Neural progenitor cell (in vitro differentiated cells): ENCODE results near the gene KIAA0825. TPM values are rescaled to one million over a fixed set of nuclear protein-coding genes. Genes with fewer than 3 reads are reported as not detected.

Source experiments
- DNase-seq: peaks from one replicate; pipeline ENCODE4 v3.0.0-alpha.2; 2016; ENCODE audit warnings: low spot score
- H2AFZ ChIP-seq: fragments of 200-600 bp; sonication (generic); replicated peaks from 2 replicates; pipeline ENCODE4 v1.6.1; 2016; ENCODE audit warnings: antibody characterized with exemption
- H3F3A ChIP-seq: fragments of 200-600 bp; sonication (generic); 2 replicates; pipeline ENCODE4 v1.6.1; 2016; ENCODE audit warnings: antibody characterized with exemption, low read depth
- H3K27ac ChIP-seq: fragments of 200-600 bp; sonication (generic); 2 replicates; pipeline ENCODE4 v1.5.1; 2016; ENCODE audit warnings: mild to moderate bottlenecking
- H3K27me3 ChIP-seq: fragments of 200-600 bp; sonication (generic); 2 replicates; pipeline ENCODE4 v1.6.1; 2016; ENCODE audit warnings: mild to moderate bottlenecking, moderate library complexity
- H3K36me3 ChIP-seq: fragments of 200-600 bp; sonication (generic); 2 replicates; pipeline ENCODE4 v1.5.1; 2016
- H3K4me1 ChIP-seq: fragments of 200-600 bp; sonication (generic); 2 replicates; pipeline ENCODE4 v1.6.1; 2016; ENCODE audit warnings: mixed run types
- H3K4me2 ChIP-seq: fragments of 200-600 bp; sonication (generic); 2 replicates; pipeline ENCODE4 v1.6.1; 2016
- H3K4me3 ChIP-seq: fragments of 200-600 bp; sonication (generic); 2 replicates; pipeline ENCODE4 v1.5.1; 2016
- H3K79me2 ChIP-seq: fragments of 200-600 bp; sonication (generic); 2 replicates; pipeline ENCODE4 v1.6.1; 2016; ENCODE audit warnings: low read depth
- H3K9ac ChIP-seq: fragments of 200-600 bp; sonication (generic); 2 replicates; pipeline ENCODE4 v1.6.1; 2016
- H3K9me3 ChIP-seq: fragments of 200-600 bp; sonication (generic); 2 replicates; pipeline ENCODE4 v1.5.1; 2016; ENCODE audit warnings: low read depth
- H4K20me1 ChIP-seq: fragments of 200-600 bp; sonication (generic); 2 replicates; pipeline ENCODE4 v1.6.1; 2016; ENCODE audit warnings: low read depth
- H3K27ac Mint-ChIP-seq: 3 replicates; pipeline ENCODE4 v1.8.0; 2021; ENCODE audit warnings: mixed read lengths
- H3K27me3 Mint-ChIP-seq: 2 replicates; pipeline ENCODE4 v1.8.0; 2022; ENCODE audit warnings: low read depth, mild to moderate bottlenecking, inconsistent platforms, moderate library complexity, mixed read lengths; ENCODE audit not compliant: insufficient read depth
- H3K36me3 Mint-ChIP-seq: 3 replicates; pipeline ENCODE4 v1.8.0; 2021; ENCODE audit warnings: mixed read lengths
- H3K4me1 Mint-ChIP-seq: 3 replicates; pipeline ENCODE4 v1.8.0; 2021; ENCODE audit warnings: mixed read lengths
- H3K4me3 Mint-ChIP-seq: 3 replicates; pipeline ENCODE4 v1.8.0; 2021; ENCODE audit warnings: mild to moderate bottlenecking, moderate library complexity, mixed read lengths
- H3K9me3 Mint-ChIP-seq: 3 replicates; pipeline ENCODE4 v1.8.0; 2020; ENCODE audit warnings: mixed read lengths
- CTCF ChIP-seq: fragments of 200-600 bp; sonication (generic); IDR thresholded peaks from 2 replicates; pipeline ENCODE4 v1.5.1; 2017; ENCODE audit warnings: antibody characterized with exemption, mild to moderate bottlenecking
- EZH2 ChIP-seq: fragments of 200-600 bp; sonication (generic); IDR thresholded peaks from 2 replicates; pipeline ENCODE4 v1.6.1; 2017; ENCODE audit warnings: antibody characterized with exemption, mild to moderate bottlenecking, moderate library complexity
- EZH2phosphoT487 ChIP-seq: fragments of 200-600 bp; sonication (generic); IDR thresholded peaks from 2 replicates; pipeline ENCODE4 v1.6.1; 2017; ENCODE audit warnings: antibody characterized with exemption
- total RNA-seq: library from RNA; depleted of rRNA; stranded (reverse); fragments of >200 nt; gene quantifications from 2 replicates; pipeline ENCODE4 v1.2.3, GENCODE V29; 2015; ENCODE audit warnings: low replicate concordance

KIAA0825 gene
- total RNA-seq, 1 donor from 2014 or later = 3.7 TPM

DNA sequence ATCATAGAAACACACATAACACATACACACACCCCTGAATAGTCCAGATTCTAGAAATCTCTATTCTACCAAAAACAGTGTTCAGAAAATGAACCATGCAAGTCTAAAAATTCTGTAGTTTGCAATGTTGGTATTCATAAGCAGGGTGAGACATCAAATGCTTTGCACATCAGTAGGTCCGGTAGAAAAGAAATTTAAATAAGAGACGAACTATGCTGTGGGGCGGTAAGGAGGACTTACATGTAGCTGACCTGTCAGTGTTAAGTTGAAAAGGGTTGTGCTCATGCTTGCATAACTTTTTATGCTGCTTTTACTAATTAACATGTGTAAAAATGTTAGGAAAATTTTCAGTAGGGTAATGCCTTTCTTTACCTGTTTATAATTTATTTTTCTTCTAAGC is 409.1 kb downstream of the KIAA0825 start:
- H3K4me2 ChIP-seq = no peak overlapping the region
- H4K20me1 ChIP-seq = no peaks in the 10 kb centered on the region
- TF ChIP-seq EZH2phosphoT487 (no peak), CTCF (no peak), EZH2 (no peak)
- peaks cover 2% of the 10 kb centered on the region for H3K27me3 Mint-ChIP-seq
- H3K4me1 Mint-ChIP-seq = peaks cover 20% of the 10 kb centered on the region
- no peak overlapping the region for H3K4me3 Mint-ChIP-seq
- no peaks in the 10 kb centered on the region for H3K9me3 Mint-ChIP-seq
- no peak overlapping the region for H2AFZ ChIP-seq
- no peaks in the 10 kb centered on the region for H3K27me3 ChIP-seq
- no peak overlapping the region for H3K9ac ChIP-seq
- no peaks in the 10 kb centered on the region for H3K79me2 ChIP-seq
- H3K36me3 Mint-ChIP-seq = no peaks in the 10 kb centered on the region
- no peaks in the 10 kb centered on the region for H3K9me3 ChIP-seq
- no peak overlapping the region for H3K27ac Mint-ChIP-seq
- no peak overlapping the region for H3K27ac ChIP-seq
- no peaks in the 10 kb centered on the region for H3K4me1 ChIP-seq
- H3K4me3 ChIP-seq = no peak overlapping the region
- no peak for DNase-seq
- no peaks in the 10 kb centered on the region for H3F3A ChIP-seq
- no peaks in the 10 kb centered on the region for H3K36me3 ChIP-seq

DNA sequence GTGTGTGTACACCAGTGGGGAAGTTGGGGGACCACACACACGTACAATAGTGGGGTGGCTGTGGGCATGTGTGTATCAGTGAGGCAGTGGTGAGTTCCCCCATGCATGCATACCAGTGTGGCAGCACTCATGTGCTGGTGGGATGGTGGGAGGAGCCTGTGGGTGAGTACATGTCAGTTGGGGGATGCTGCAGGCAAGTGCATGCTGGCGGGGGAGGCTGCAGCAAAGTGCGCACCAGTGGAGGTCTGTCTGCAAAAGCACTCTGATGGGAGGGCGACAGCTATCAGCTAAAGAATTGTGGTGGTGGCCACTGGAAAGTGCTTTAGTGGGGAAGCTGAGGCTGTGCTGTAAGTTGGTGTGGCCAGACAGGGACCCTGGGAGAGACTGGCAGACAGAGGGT is 418.8 kb downstream of the KIAA0825 start:
- Histone ChIP-seq H3K27me3 (no peaks in the 10 kb centered on the region), H4K20me1 (no peaks in the 10 kb centered on the region), H3K27ac (no peak overlapping the region), H3K4me1 (peaks cover 6% of the 10 kb centered on the region), H3K4me3 (no peak overlapping the region), H3K9ac (no peak overlapping the region), H3K4me2 (no peak overlapping the region), H3F3A (no peaks in the 10 kb centered on the region), H3K9me3 (no peaks in the 10 kb centered on the region), H3K79me2 (no peaks in the 10 kb centered on the region), H3K36me3 (no peaks in the 10 kb centered on the region), H2AFZ (no peak overlapping the region)
- H3K4me3 Mint-ChIP-seq = no peak overlapping the region
- H3K36me3 Mint-ChIP-seq = no peaks in the 10 kb centered on the region
- peaks cover 6% of the 10 kb centered on the region for H3K4me1 Mint-ChIP-seq
- H3K9me3 Mint-ChIP-seq = peaks cover 8% of the 10 kb centered on the region
- TF ChIP-seq EZH2 (no peak), CTCF (no peak), EZH2phosphoT487 (no peak)
- no peak overlapping the region for H3K27ac Mint-ChIP-seq
- DNase-seq = no peak
- H3K27me3 Mint-ChIP-seq = no peaks in the 10 kb centered on the region

GRCh38 chr5:94197970-94198369 is 420.4 kb downstream of the KIAA0825 start:
- Mint-ChIP-seq H3K27me3 (no peaks in the 10 kb centered on the region), H3K36me3 (no peaks in the 10 kb centered on the region), H3K4me1 (peaks cover 8% of the 10 kb centered on the region), H3K9me3 (peaks cover 8% of the 10 kb centered on the region), H3K27ac (no peak overlapping the region), H3K4me3 (no peak overlapping the region)
- Histone ChIP-seq H3F3A (no peaks in the 10 kb centered on the region), H3K4me1 (peaks cover 6% of the 10 kb centered on the region), H3K27ac (no peak overlapping the region), H3K27me3 (no peaks in the 10 kb centered on the region), H3K4me3 (no peak overlapping the region), H2AFZ (no peak overlapping the region), H3K9me3 (no peaks in the 10 kb centered on the region), H3K4me2 (no peak overlapping the region), H3K36me3 (no peaks in the 10 kb centered on the region), H3K9ac (no peak overlapping the region), H4K20me1 (no peaks in the 10 kb centered on the region), H3K79me2 (no peaks in the 10 kb centered on the region)
- DNase-seq = no peak
- TF ChIP-seq EZH2phosphoT487 = no peak
- no peak for TF ChIP-seq EZH2
- no peak for TF ChIP-seq CTCF

DNA sequence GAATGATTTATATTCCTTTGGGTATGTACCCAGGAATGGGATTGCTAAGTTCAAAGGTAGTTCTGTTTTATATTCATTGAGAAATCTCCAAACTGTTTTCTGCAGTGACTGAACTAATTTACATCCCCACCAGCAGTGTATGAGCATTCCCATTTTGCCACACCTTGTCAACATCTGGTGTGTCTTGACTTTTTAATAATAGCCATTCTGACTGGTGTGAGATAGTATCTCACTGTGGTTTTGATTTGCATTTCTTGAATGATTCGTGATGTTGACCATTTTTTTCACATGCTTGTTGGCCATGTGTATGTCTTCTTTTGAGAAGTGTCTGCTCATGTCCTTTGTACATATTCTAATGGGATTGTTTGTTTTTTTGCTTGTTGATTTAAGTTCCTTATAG is 421.5 kb downstream of the KIAA0825 start:
- no peaks in the 10 kb centered on the region for H3K36me3 ChIP-seq
- Mint-ChIP-seq H3K4me1 (peaks cover 16% of the 10 kb centered on the region), H3K27ac (no peak overlapping the region), H3K27me3 (no peaks in the 10 kb centered on the region), H3K36me3 (no peaks in the 10 kb centered on the region), H3K9me3 (peaks cover 8% of the 10 kb centered on the region), H3K4me3 (no peak overlapping the region)
- TF ChIP-seq CTCF (no peak), EZH2phosphoT487 (no peak)
- H3K9me3 ChIP-seq = no peaks in the 10 kb centered on the region
- H3K4me3 ChIP-seq = no peak overlapping the region
- no peak overlapping the region for H3K27ac ChIP-seq
- no peak overlapping the region for H3K4me2 ChIP-seq
- H3K79me2 ChIP-seq = no peaks in the 10 kb centered on the region
- DNase-seq = no peak
- peaks cover 10% of the 10 kb centered on the region for H3K4me1 ChIP-seq
- no peaks in the 10 kb centered on the region for H4K20me1 ChIP-seq
- H3K9ac ChIP-seq = no peak overlapping the region
- no peaks in the 10 kb centered on the region for H3K27me3 ChIP-seq
- no peaks in the 10 kb centered on the region for H3F3A ChIP-seq
- no peak overlapping the region for H2AFZ ChIP-seq
